HFFc6 (cell line): ENCODE data around the gene MAN2C1. TPM values are rescaled to one million over a fixed set of nuclear protein-coding genes. Genes with fewer than 3 reads are reported as not detected.

Source experiments
- DNase-seq: peaks from one replicate; pipeline ENCODE4 v3.0.0-alpha.2; 2018
- H3K27ac Mint-ChIP-seq: 2 replicates; pipeline ENCODE4 v1.8.0; 2020; ENCODE audit warnings: mild to moderate bottlenecking, mixed read lengths
- H3K27me3 Mint-ChIP-seq: 2 replicates; pipeline ENCODE4 v1.8.0; 2021; ENCODE audit warnings: mild to moderate bottlenecking, moderate library complexity, mixed read lengths; ENCODE audit not compliant: insufficient read depth
- H3K36me3 Mint-ChIP-seq: 2 replicates; pipeline ENCODE4 v1.8.0; 2021; ENCODE audit warnings: low read depth, mixed read lengths
- H3K4me1 Mint-ChIP-seq: 2 replicates; pipeline ENCODE4 v1.8.0; 2020; ENCODE audit warnings: low read depth, mixed read lengths
- H3K4me3 Mint-ChIP-seq: 2 replicates; pipeline ENCODE4 v1.8.0; 2020; ENCODE audit warnings: mild to moderate bottlenecking, moderate library complexity, mixed read lengths
- H3K9me3 Mint-ChIP-seq: 2 replicates; pipeline ENCODE4 v1.8.0; 2020; ENCODE audit warnings: mild to moderate bottlenecking, mixed read lengths
- microRNA-seq: library from miRNA; unstranded; fragments of <30 nt; microRNA quantifications from one replicate; pipeline ENCODE4, GENCODE V29; 2019
- total RNA-seq, 6 experiments: library from RNA; stranded (reverse); fragmentation: NEBNext Ultra II Directional; extraction: Animal tissue kit (Norgen Biotek cat#: 25700); gene quantifications; 2 replicates in 1 of 6; 3 replicates in 5 of 6; pipeline ENCODE4 v1.2.3, GENCODE V29; 2021
- TF ChIP-seq, protein P1 (sequence below): fragments of 200-600 bp; sonication (generic); IDR thresholded peaks from 2 replicates; pipeline ENCODE4 v1.5.0; 2021; ENCODE audit warnings: antibody characterized with exemption, mild to moderate bottlenecking

Gene MAN2C1
- total RNA-seq, 6 experiments from 2014 or later, result 92.8 to 111 (median 105) TPM

DNA sequence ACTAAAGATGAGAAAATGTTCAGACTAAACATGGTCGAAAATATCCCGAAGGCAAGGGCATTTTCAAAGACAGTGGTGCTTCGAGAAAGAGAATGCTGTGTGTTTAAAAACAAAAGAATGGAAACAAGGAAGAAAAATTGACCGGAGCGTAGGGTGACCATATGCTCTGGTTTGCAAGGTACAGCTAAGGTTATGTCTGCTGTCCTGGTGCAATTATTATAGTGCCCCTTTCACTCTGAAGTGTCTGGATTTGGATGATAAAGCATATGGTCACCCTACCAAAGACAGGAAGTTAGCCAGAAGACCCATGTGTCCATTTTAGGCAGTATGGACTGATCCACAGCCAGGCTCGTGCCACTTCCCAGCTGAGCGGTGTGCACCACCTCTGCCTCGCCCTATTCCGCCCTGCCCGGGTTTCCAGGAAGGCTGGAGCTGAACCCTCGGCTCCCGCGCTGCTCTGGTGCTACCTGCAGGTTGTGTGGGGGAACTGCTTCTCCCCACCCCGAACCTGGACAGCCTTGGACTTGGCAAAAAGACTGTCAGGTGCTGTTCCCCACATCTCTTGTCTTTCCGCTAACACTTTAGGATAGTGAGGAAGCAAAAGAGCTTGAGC lies 60.5 kb downstream of the MAN2C1 start:
- H3K27me3 Mint-ChIP-seq, result peaks cover 57% of the 10 kb centered on the region
- DNase-seq, result peak; percentile 15

DNA sequence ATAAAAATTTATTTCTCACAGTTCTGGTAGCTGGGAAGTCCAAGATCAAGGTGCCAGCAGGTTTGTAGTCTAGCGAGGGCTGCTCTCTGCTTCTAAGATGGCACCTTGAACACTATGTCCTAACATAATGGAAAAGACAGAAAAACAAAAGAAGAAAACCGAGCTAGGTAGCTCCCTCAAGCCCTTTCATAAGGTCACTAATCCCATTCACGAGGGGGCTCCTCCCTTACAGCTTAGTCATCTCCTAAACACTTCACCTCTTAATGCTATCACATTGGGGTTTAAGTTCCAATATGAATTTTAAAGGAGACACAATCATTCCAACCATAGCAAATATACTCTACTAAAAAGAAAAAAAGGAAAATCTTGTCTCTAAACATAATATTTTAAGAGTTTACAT lies 62.2 kb downstream of the MAN2C1 start:
- TF ChIP-seq, protein P1, sequence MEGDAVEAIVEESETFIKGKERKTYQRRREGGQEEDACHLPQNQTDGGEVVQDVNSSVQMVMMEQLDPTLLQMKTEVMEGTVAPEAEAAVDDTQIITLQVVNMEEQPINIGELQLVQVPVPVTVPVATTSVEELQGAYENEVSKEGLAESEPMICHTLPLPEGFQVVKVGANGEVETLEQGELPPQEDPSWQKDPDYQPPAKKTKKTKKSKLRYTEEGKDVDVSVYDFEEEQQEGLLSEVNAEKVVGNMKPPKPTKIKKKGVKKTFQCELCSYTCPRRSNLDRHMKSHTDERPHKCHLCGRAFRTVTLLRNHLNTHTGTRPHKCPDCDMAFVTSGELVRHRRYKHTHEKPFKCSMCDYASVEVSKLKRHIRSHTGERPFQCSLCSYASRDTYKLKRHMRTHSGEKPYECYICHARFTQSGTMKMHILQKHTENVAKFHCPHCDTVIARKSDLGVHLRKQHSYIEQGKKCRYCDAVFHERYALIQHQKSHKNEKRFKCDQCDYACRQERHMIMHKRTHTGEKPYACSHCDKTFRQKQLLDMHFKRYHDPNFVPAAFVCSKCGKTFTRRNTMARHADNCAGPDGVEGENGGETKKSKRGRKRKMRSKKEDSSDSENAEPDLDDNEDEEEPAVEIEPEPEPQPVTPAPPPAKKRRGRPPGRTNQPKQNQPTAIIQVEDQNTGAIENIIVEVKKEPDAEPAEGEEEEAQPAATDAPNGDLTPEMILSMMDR, result no peak

More for the DNA sequence above, 60.5 kb downstream of the MAN2C1 start:
- H3K9me3 Mint-ChIP-seq, result peaks cover 5% of the 10 kb centered on the region
- H3K36me3 Mint-ChIP-seq, result no peaks in the 10 kb centered on the region; the same call in 1 of the 2 replicates
- H3K4me3 Mint-ChIP-seq, result no peak overlapping the region
- TF ChIP-seq, protein P1, result peak; percentile 58
- H3K4me1 Mint-ChIP-seq, result peaks cover 17% of the 10 kb centered on the region
- H3K27ac Mint-ChIP-seq, result no peak overlapping the region

More for the DNA sequence above, 62.2 kb downstream of the MAN2C1 start:
- Mint-ChIP-seq H3K27me3 (peaks cover 53% of the 10 kb centered on the region), H3K36me3 (no peaks in the 10 kb centered on the region), H3K4me3 (no peak overlapping the region), H3K27ac (no peak overlapping the region), H3K9me3 (no peaks in the 10 kb centered on the region), H3K4me1 (peaks cover 9% of the 10 kb centered on the region)
- DNase-seq, result no peak

Small RNAs within 50 kb of the gene (microRNA-seq; reads per million reads assigned to microRNA genes)
- not detected for gene MIR631

Other genes starting within 250 kb of the MAN2C1 start
- gene C15orf39, start 166.7 kb downstream of the MAN2C1 start, total RNA-seq, result 10 to 100 TPM in 5 of 6 experiments, 1 to 10 TPM in 1; 8.8 to 14.8 (median 12.0) TPM
- not detected for gene GOLGA6C, start 110.3 kb downstream of the MAN2C1 start, total RNA-seq
- not detected for gene GOLGA6D, start 85.8 kb downstream of the MAN2C1 start, total RNA-seq
- gene COMMD4, start 32.5 kb downstream of the MAN2C1 start, total RNA-seq, result 100 to 1,000 TPM in 5 of 6 experiments, 10 to 100 TPM in 1; 90.1 to 133 (median 109) TPM
- gene NEIL1, start 21.6 kb downstream of the MAN2C1 start, total RNA-seq, result 1 to 10 TPM in 4 of 6 experiments, under 1 TPM in 2; 0.83 to 3.6 (median 2.4) TPM
- gene SIN3A, start 83.1 kb upstream of the MAN2C1 start, total RNA-seq, result 10 to 100 TPM; 36.6 to 49.3 (median 39.8) TPM
- 10 to 100 TPM; 27.9 to 36.3 (median 33.6) TPM for gene PTPN9, start 210.7 kb upstream of the MAN2C1 start, total RNA-seq